ENCODE data around the gene CEBPA.

The CEBPA gene

GRCh38 chr19:33285441-33285927, 16.9 kb downstream of the CEBPA start:
- H3K9ac ChIP-seq (ENCODE audit: low read depth, low read length) = no peak overlapping the region
- peaks cover 4% of the 10 kb centered on the region for H3K9me3 ChIP-seq (ENCODE audit: insufficient read depth, low read length, severe bottlenecking)
- H3K4me2 ChIP-seq (ENCODE audit: insufficient read depth, low read length) = no peak overlapping the region
- no peak overlapping the region for H3K27ac ChIP-seq (ENCODE audit: low read length)
- H4K20me1 ChIP-seq (ENCODE audit: insufficient read depth, low read length) = 0 out of 2 replicates have a peak, but pooled peaks cover 3% of the 10 kb centered on the region
- H3K27me3 ChIP-seq (ENCODE audit: insufficient read depth, low read length, poor library complexity) = peaks cover 4% of the 10 kb centered on the region
- no peak overlapping the region for H2AFZ ChIP-seq (ENCODE audit: low read depth, low read length)
- no peak for TF ChIP-seq CTCF (IDR thresholded peaks at IDR 0.05; ENCODE audit: borderline replicate concordance, extremely low read depth, low read length, poor library complexity, severe bottlenecking)
- no peak for TF ChIP-seq EZH2 (IDR thresholded peaks at IDR 0.05; ENCODE audit: borderline replicate concordance, low read depth, low read length, severe bottlenecking)
- no peak for DNase-seq
- ATAC-seq (ENCODE audit: insufficient read depth, low read depth) = no peak
- H3K36me3 ChIP-seq (ENCODE audit: insufficient read depth, low read length) = no peaks in the 10 kb centered on the region
- H3K4me1 ChIP-seq (ENCODE audit: insufficient read depth, low read length) = no peaks in the 10 kb centered on the region
- H3K79me2 ChIP-seq (ENCODE audit: insufficient read depth, low read length) = no peaks in the 10 kb centered on the region
- no peak overlapping the region for H3K4me3 ChIP-seq (ENCODE audit: low read depth in 1 of 2, low read length in 2 of 2)

- TF ChIP-seq EZH2 (IDR thresholded peaks at IDR 0.05; ENCODE audit: borderline replicate concordance, low read depth, low read length, severe bottlenecking) (no peak), CTCF (IDR thresholded peaks at IDR 0.05; ENCODE audit: borderline replicate concordance, extremely low read depth, low read length, poor library complexity, severe bottlenecking) (no peak)
- no peaks in the 10 kb centered on the region for H3K36me3 ChIP-seq (ENCODE audit: insufficient read depth, low read length)
- no peak for DNase-seq
- no peak overlapping the region for H3K27ac ChIP-seq (ENCODE audit: low read length)
- H4K20me1 ChIP-seq (ENCODE audit: insufficient read depth, low read length) = 0 out of 2 replicates have a peak, but pooled peaks cover 3% of the 10 kb centered on the region
- peaks cover 4% of the 10 kb centered on the region for H3K9me3 ChIP-seq (ENCODE audit: insufficient read depth, low read length, severe bottlenecking)
- peaks cover 4% of the 10 kb centered on the region for H3K27me3 ChIP-seq (ENCODE audit: insufficient read depth, low read length, poor library complexity)
- ATAC-seq (ENCODE audit: insufficient read depth, low read depth) = no peak
- H3K4me3 ChIP-seq (ENCODE audit: low read depth in 1 of 2, low read length in 2 of 2) = no peak overlapping the region
- H3K4me2 ChIP-seq (ENCODE audit: insufficient read depth, low read length) = no peak overlapping the region
- H3K4me1 ChIP-seq (ENCODE audit: insufficient read depth, low read length) = no peaks in the 10 kb centered on the region
- no peaks in the 10 kb centered on the region for H3K79me2 ChIP-seq (ENCODE audit: insufficient read depth, low read length)
- H3K9ac ChIP-seq (ENCODE audit: low read depth, low read length) = no peak overlapping the region
- H2AFZ ChIP-seq (ENCODE audit: low read depth, low read length) = no peak overlapping the region
Observed at GRCh38 chr19:33284756-33285155, 17.6 kb downstream of the CEBPA start.

- ATAC-seq (ENCODE audit: insufficient read depth, low read depth) (no peak), DNase-seq (no peak)
- Histone ChIP-seq H3K36me3 (ENCODE audit: insufficient read depth, low read length) (no peaks in the 10 kb centered on the region), H3K27me3 (ENCODE audit: insufficient read depth, low read length, poor library complexity) (peaks cover 4% of the 10 kb centered on the region), H3K4me3 (ENCODE audit: low read depth in 1 of 2, low read length in 2 of 2) (no peak overlapping the region), H3K9ac (ENCODE audit: low read depth, low read length) (no peak overlapping the region), H2AFZ (ENCODE audit: low read depth, low read length) (no peak overlapping the region), H3K4me1 (ENCODE audit: insufficient read depth, low read length) (no peaks in the 10 kb centered on the region), H4K20me1 (ENCODE audit: insufficient read depth, low read length) (0 out of 2 replicates have a peak, but pooled peaks cover 3% of the 10 kb centered on the region), H3K79me2 (ENCODE audit: insufficient read depth, low read length) (no peaks in the 10 kb centered on the region), H3K27ac (ENCODE audit: low read length) (no peak overlapping the region), H3K9me3 (ENCODE audit: insufficient read depth, low read length, severe bottlenecking) (peaks cover 4% of the 10 kb centered on the region), H3K4me2 (ENCODE audit: insufficient read depth, low read length) (no peak overlapping the region)
- TF ChIP-seq CTCF (IDR thresholded peaks at IDR 0.05; ENCODE audit: borderline replicate concordance, extremely low read depth, low read length, poor library complexity, severe bottlenecking) (no peak), EZH2 (IDR thresholded peaks at IDR 0.05; ENCODE audit: borderline replicate concordance, low read depth, low read length, severe bottlenecking) (no peak)
Observed at GRCh38 chr19:33284146-33284643, 18.1 kb downstream of the CEBPA start.
